GM18520 (cell line): ENCODE measurements around the gene SLC2A10.

ENCODE experiments used
- ATAC-seq: cut with Tn5 transposase; IDR thresholded peaks from one replicate; pipeline ENCODE4 v1.9.1; 2021; ENCODE audit not compliant: unreplicated experiment

The SLC2A10 gene

GRCh38 chr20:46682063-46682821, 27.2 kb upstream of the SLC2A10 start:
- ATAC-seq = no peak

GRCh38 chr20:46683011-46683667, 26.3 kb upstream of the SLC2A10 start:
- no peak for ATAC-seq

DNA sequence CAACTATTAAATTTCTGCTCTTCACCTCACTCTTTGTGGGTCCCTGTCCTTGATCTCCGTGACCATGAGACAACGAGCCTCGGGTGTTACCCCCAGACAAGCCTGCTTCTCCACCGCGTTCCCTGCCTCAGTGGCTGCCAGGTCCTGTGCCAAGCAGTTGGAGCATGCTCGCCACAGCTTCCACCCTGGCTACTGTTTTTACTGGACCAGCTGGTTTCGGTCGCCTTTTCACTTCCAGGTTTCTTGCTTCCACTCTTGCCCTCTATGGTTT, 25.8 kb upstream of the SLC2A10 start:
- no peak for ATAC-seq

- ATAC-seq = no peak
Observed at GRCh38 chr20:46683939-46684750, 25.3 kb upstream of the SLC2A10 start.

- ATAC-seq = no peak
Observed at GRCh38 chr20:46688151-46689081, 21.0 kb upstream of the SLC2A10 start.

DNA sequence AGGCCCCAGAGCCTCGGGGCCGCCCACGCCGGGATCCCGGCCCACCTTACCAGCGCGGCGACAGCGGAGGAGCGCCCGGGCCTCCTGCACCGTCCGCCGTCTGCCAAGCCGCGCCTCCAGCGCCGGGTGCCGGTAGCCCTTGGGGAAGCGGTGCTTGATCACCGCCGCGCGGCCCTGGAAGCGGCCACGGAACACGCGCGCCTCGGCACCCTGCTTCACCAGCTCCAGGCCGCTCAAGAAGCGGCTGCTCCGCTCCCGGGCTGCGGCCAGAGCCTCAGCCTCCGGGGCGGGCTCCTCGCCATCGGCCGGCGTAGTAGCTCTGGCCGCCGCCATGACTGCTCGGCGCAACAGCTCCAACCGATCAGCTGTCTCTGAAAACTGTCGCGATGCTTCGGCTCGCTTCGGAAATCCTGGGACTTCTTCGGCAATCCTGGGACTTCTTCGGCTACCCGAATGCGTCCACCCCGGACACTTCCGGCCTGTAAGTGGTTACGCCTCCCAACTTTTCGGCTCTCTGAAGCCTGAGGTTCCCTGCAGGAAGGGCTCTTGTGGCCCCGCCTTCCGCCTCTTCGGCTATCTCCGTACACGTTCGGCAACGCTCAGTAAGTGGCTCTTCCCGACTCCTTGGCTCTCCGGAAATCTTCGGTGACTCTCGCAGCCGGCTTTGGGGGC, 20.2 kb upstream of the SLC2A10 start, which contains the start of gene TP53RK:
TSS of gene TP53RK (minus strand) at position 363 of the 672 bp plus-strand sequence. CDS start at position 333, 30 bp downstream.
- peak; percentile 89 for ATAC-seq

DNA sequence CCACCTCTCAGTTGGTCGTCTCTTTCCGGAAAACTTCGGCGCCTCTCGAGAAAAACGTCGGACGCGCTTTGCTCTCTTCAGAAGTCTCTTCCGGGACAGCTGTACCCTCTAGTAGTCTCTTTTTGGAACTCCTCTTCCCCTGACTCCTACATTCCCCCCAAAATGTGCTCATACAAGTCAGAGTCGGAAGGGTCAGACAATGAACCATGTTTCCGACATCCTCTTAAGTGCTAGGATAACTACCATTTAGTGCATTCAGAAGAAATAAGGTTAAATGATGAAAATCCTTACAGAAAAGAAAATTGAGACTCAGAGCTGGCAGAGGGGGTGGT, 19.7 kb upstream of the SLC2A10 start:
- ATAC-seq = no peak

- ATAC-seq = no peak
Observed at GRCh38 chr20:46690219-46691106, 19.0 kb upstream of the SLC2A10 start.

- no peak for ATAC-seq
Observed at GRCh38 chr20:46691196-46691595, 18.3 kb upstream of the SLC2A10 start.

DNA sequence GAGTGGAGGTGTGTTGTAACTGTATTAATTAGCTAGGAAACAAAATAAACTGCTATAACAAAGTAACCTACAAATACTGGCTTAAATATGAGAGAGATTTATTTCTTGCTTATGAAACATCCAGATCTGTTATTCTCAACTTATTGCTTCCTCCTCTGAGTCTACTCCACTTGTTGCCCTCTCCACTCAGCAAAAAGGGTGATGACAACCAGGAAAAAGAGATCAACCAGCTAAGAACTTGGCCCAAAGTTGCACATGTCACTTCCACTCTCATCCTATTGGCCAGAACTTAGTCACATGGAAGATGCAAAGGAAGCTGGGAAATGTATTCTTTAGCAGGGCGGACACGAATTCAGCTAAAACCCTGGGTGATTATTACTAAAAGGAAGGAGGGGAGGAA, 15.0 kb upstream of the SLC2A10 start:
- ATAC-seq = no peak

DNA sequence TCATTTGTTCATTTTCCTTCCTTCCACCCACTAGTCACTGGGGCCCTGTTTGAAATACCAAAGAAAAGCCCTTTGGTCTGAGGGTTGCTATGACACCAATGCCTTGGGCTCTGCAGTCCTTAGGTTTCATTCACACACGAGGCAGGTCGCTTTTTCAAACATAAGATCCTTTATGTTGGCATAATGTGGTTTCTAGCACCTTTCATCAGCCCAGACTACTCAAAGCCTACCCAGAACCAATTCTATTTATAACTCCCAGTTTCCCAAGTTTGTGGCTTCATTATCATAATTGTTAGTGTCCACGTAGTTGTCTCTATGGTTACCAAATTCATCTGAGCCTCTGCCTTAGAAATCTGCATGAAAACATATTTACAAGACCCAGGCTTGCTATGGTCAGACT, 13.6 kb upstream of the SLC2A10 start:
- no peak for ATAC-seq

- ATAC-seq = no peak
Observed at GRCh38 chr20:46696791-46697279, 12.6 kb upstream of the SLC2A10 start.

- ATAC-seq = no peak
Observed at GRCh38 chr20:46698788-46699187, 10.7 kb upstream of the SLC2A10 start.

- ATAC-seq = no peak
Observed at GRCh38 chr20:46699651-46700359, 9.6 kb upstream of the SLC2A10 start.

GRCh38 chr20:46700481-46700880, 9.0 kb upstream of the SLC2A10 start:
- no peak for ATAC-seq

DNA sequence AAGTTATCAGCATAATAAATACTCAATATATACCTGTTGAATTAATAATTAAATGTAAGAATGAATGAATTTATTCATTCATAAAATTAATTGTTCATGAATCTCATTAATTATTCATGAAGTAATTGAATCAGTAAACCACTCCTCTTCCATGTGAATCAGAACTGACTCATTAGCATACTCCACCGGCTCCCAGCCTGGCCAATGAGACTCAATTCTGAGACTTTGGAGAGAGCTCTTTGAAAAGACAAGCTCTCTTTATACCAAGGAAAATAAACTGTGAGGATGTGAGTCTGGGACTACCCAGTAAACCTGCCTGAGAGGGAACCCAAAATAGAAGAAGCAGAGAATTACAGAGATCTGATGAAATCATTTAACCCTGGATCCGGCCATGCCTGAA, 8.4 kb upstream of the SLC2A10 start:
- ATAC-seq = no peak

GRCh38 chr20:46701556-46701955, 7.9 kb upstream of the SLC2A10 start:
- ATAC-seq = no peak

- ATAC-seq = no peak
Observed at GRCh38 chr20:46701986-46702385, 7.5 kb upstream of the SLC2A10 start.
